GM18499 (cell line): ENCODE results near the gene ATP8B2.
"Not testable (repeated sequence)": the region's sequence is repeated elsewhere in the genome, so short reads cannot be mapped to it uniquely, and the experiment has no call there.

Source experiments
- ATAC-seq: cut with Tn5 transposase; IDR thresholded peaks from one replicate; pipeline ENCODE4 v1.9.1; 2021; ENCODE audit warnings: moderate number of reproducible peaks; ENCODE audit not compliant: insufficient read depth, unreplicated experiment

Gene ATP8B2

GRCh38 chr1:154321609-154321934 lies 3.8 kb upstream of the ATP8B2 start:
- not testable (repeated sequence) for ATAC-seq

- ATAC-seq, result no peak
Observed at GRCh38 chr1:154323493-154323892, 1.8 kb upstream of the ATP8B2 start.

- no peak for ATAC-seq
Observed at GRCh38 chr1:154324241-154324640, 1.1 kb upstream of the ATP8B2 start.

GRCh38 chr1:154325583-154326545 lies 539 bp downstream of the ATP8B2 start:
- no peak for ATAC-seq

DNA sequence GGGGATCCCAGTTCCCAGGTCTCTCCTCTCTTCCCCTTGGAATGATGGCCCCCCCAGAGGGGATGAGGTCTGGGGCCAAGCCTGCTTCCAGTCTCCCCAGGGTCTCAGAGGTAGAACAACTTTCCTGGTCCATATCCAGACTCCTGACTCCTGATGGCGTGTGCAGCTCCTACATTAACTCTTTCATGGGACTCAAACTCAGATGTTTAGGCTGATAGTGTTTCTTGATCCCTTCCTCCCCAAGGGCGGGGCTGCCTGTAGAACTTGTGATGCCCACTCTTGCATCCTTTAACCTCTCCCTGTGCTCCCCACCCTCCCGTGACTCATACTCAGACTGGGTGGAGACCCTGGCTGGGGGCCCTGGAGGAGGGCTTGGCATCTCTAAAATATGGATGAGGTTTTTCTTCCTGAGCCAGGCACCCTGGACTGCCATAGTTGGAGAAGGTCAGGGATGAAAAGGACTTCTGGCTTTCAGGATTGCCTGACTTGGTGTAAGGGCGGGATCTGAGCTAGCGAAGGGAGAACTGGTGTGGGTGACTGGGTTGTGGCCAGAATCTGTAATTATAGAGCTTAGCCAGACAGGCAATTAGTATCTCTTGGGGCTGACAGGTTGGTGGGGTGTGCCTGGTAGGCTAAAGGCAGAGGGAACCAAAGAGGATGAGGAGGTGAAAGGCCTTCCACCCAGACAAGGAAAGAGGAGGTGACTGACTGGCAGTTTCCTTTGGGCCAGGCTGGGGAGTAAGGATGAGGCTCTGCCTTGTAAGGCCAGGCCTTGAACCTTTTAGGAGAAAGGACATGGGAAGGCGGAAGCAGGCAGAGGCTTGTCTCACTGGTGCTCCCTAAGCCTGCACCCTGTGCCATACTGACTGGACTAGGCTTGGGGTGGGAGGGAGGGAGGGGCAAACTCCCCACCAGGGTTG lies 1.5 kb downstream of the ATP8B2 start:
- ATAC-seq, result no peak

GRCh38 chr1:154327466-154328317 lies 2.4 kb downstream of the ATP8B2 start:
- no peak for ATAC-seq

GRCh38 chr1:154328318-154329151 lies 3.2 kb downstream of the ATP8B2 start:
- ATAC-seq, result no peak

DNA sequence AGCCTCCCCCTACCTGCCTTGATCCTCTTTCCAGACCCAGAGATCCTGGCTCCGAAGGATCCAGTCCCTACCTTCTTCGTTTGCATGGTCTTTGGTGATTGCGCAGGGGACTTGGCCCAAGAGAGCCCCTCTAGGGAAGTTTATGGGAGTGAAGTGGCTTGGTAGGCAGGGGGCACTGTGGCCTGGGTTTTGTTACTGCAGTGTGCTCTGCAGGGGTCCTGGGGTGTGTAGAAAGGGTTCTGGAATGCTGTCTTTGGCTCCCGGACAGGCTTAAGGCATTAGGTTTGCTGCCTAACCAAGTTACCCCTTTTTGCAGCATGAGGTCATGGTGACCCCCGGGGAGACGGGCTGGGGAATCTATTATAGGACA lies 3.8 kb downstream of the ATP8B2 start:
- no peak for ATAC-seq

- ATAC-seq, result no peak
Observed at GRCh38 chr1:154329551-154330131, 4.3 kb downstream of the ATP8B2 start.

- no peak for ATAC-seq
Observed at GRCh38 chr1:154330669-154331068, 5.3 kb downstream of the ATP8B2 start.

- ATAC-seq, result no peak
Observed at GRCh38 chr1:154334079-154335024, 9.0 kb downstream of the ATP8B2 start.

DNA sequence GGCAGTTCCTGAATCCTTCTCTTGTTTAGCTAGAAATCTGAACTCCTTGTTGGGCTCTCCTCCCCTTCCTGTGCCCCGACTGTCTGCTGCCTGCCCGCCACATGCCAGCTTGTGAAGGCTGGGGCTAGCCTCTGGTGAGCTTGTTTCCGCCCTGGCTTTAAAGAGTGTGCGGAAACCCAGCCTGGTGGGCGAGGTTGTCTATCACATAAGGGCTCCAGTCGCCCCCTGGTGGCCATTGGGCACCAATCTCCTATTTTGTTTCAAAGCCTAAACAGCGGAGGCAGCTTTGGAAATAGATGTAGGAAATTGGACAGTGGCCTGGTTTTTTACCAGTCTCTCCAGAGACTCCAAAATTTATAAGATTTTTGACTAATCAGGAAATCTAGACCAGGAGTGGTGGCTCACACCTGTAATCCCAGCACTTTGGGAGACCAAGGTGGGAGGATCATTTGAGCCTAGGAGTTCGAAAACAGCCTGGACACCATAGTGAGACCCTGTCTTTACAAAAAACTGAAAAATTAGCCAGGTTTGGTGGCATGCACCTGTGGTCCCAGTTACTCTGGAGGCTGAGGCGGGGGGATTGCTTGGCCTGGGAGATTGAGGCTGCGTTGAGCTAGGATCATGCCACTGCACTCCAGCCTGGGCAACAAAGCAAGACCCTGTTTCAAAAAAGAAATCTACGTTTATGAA lies 9.8 kb downstream of the ATP8B2 start:
- ATAC-seq, result no peak

- no peak for ATAC-seq
Observed at GRCh38 chr1:154337253-154337894, 12.0 kb downstream of the ATP8B2 start.

DNA sequence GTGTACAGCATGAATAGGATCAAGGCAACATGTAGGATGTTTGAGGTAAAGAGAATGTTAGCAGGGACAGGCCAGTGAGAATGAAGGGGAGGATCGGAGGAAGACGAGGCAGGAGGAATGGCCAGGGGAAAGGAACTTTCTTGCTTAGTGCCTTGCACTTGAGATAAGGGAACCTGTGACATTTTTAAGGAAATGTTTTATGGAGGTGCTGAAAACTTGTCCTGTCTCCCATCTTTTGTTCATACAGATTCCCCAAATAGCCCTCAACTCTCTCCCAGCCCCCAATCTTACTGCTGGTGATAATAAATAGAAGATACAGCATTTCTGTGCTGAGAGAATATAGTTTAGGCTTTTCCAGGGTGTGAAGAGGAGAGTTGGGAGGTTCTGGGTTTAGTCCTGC lies 13.6 kb downstream of the ATP8B2 start:
- no peak for ATAC-seq

DNA sequence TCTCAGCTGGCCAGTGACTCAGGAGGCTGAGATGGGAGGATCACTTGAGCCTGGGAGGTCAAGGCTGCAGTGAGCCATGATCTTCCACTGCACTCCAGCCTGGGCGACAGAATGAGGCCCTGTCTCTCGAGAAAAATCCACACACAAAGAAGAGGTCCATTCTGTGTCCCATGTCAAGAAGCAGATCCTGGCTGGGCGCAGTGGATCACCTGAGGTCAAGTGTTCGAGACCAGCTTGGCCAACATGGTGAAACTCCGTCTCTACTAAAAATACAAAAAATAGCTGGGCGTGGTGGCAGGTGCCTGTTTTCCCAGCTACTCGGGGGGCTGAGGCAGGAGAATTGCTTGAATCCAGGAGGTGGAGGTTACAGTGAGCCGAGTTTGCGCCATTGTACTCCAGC lies 16.0 kb downstream of the ATP8B2 start:
- ATAC-seq, result not testable (repeated sequence)

DNA sequence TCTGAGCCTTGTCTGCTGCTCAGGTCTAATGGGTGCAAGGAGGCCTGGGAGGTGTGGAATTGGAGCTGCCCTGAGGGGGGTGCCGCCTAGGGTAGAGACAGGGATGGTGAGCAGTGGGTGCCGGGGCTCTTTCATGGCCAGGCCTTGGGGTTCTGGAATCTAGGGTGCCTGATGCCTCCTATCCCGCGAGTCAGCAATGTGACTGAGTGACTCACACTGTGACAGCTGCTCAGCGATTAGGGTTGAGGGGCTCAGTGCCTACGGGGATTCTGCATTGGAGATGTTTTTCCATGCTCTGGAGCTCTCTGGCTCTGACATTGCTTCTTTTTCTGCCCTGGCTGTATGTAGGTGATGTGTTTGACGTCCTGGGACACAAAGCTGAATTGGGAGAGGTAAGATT lies 16.8 kb downstream of the ATP8B2 start:
- ATAC-seq, result no peak
